Stimulated activated CD8-positive, alpha-beta memory T cell treated with anti-CD3 and anti-CD28 coated beads, Interleukin-12 subunit alpha, Interleukin-12 subunit beta, amount 100 ng/mL, for 4 hours (primary cell): ENCODE results near the gene TAS2R14.

Experiments
- DNase-seq: peaks from one replicate; pipeline ENCODE4 v3.0.0-alpha.2; 2020; ENCODE audit warnings: low read depth

Gene TAS2R14, protein sequence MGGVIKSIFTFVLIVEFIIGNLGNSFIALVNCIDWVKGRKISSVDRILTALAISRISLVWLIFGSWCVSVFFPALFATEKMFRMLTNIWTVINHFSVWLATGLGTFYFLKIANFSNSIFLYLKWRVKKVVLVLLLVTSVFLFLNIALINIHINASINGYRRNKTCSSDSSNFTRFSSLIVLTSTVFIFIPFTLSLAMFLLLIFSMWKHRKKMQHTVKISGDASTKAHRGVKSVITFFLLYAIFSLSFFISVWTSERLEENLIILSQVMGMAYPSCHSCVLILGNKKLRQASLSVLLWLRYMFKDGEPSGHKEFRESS

DNA sequence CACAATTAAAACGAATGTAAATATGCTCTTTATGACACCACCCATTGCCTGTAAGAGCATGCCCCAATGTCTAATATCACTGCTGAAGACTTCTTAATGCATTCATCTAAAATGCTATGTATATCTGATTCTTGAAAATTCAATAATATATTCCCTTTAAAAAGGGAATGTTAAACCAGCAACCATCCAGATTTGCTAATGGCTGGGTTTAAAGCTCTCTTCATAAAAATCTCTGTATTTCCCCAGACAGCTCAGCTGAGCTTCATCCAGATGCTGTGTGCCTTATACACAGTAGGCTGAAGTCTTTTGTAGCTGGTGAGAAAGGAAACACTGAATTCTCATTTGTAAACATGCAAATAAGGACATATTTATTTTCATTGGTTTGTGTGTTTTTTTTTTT lies at the start of gene TAS2R14:
TSS of gene TAS2R14 (minus strand) at position 101 of the 400 bp plus-strand sequence. CDS start at position 45, 56 bp downstream.
- no peak for DNase-seq

DNA sequence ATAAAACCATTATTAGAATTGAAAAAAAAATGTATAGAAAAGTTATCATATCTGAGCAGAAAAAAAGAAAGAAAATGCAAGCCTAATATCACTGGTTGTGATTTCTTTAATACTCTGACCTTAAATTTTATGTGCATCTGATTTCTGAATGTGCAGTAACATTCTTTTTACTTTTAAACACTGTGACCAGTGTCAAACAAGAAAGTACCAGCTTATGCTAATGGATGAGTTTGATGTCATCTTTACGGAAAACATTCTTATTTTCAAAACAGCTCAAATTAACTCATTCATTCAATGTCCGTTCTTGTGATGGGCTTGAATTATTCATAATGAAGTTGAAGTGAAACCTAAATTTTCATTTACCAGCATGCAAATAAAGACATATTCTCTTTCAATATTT lies 47.7 kb upstream of the TAS2R14 start, which contains the start of gene TAS2R50:
TSS of gene TAS2R50 (minus strand) at position 101 of the 400 bp plus-strand sequence. CDS start at position 49, 52 bp downstream.
- DNase-seq: no peak

DNA sequence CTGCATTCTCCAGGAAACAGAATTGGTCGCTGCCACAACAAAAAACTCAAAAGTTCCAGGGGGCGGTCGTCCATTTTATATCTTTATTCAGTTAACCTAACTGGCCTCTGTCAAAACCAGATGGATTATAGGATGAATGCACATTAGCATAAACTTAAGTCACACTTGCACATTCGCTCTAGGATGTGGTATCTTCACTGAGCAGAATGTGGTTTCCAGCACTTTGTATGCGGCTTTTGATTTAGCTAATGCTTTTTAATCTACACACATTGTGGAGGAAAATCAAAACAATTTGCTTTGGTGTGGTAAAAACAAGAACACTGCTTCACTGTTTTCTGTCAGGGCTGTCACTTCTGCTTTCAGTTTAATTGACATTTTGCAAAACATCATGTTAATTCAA lies 43.2 kb upstream of the TAS2R14 start:
- no peak for DNase-seq

DNA sequence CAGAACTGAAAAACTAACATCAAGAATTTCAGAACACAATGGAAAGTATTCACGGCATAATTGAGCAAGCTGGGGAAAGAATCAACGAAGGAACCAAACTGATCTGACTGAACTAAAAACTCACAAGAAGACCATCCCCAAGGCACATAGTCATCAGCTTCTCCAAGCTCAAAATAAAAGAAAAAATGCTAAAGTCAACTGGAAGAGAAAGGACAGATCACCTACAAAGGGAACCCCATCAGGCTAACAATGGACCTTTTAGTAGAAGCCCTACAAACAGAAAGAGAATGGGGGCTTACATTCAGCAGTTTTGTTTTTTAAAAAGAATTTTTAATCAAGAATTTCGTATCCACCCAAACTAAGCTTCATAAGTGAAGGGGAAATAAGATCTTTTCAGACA lies 35.9 kb upstream of the TAS2R14 start:
- DNase-seq: no peak

DNA sequence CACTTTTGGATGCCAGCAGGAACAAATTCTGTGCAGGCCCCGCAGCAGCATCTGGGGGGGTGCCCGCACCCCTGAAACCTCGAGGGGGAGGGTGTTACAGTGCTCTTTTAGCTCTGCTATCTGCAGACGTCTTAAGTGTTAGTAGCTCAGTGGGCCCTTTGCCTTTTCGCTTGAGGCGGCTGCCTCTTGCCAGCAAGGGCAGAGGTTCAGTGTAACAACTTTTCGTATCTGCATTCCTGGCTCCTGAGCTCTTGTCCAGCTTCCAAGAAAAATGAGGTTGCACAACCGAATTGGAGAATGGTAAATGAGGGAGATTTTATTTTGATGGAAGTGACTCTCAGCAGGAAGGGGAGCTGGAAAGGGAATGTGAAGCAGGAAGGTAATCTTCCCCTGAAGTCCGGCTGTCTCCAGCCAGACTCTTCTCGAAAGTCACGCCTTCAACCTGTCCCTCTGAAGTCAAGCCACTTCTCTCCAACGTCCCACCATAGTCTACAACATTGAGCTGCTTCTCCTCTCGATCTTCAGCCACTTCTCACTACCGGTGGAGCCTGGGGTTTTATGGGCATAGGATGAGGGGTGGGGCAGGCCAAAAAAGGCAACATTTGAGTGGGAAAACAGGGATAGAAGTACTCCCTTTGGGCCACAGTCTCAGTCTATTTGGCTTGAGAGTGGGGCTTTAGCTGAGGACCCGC lies 29.8 kb upstream of the TAS2R14 start:
- DNase-seq: no peak

DNA sequence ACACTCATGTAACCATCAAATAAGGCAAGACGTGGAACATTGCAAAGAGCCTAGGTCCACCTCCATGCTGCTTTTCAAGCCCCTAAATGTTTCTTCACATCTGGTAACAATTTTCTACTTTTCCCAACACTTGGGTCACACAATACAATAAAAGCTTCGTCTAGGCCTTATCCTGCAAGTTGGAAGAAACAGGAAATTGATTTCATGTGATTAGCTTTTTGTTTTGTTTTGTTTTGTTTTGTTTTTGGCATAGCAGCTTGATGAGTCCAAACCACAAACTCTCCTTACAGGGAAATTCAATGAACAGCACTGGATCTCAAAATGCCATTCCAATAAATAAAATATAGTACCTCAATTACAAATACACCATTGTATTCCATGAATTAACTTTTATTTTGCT lies 28.3 kb upstream of the TAS2R14 start:
- DNase-seq: no peak

DNA sequence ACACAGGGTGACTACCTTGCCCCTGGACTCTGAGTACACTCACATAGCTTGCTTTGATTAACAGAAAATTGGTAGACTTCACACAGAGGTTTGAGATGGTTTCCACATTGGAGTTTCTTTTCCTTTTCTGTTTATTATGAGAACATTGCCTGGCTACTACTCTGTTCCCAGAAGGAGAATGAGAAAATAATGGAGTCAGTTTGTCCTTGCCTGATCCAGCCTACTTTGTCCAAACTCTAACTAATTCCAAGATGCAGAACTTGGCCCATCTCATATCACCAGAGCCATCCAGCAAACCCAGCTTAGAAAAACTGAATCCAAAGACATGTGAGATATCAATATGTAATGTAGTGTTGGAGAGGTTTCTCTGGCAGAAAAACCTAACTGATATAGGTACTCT lies 27.3 kb upstream of the TAS2R14 start:
- DNase-seq: no peak

DNA sequence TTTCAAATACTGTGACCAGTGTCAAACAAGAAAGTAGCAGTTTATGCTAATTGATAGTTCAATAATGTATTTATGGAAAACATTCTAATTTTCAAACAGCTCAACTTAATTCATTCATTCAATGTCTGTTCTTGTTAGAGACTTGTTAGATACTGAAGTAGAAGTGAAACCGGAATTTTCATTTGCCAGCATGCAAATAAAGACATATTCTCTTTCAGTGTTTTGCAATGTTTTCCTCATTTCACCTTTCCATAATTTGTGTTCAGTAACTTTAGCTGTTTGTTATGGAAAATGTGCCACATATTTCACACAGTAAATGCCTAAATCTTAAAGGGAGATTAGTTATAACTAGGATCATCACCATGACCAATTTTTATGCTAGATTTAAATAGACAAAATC lies 26.4 kb upstream of the TAS2R14 start:
- DNase-seq: no peak

DNA sequence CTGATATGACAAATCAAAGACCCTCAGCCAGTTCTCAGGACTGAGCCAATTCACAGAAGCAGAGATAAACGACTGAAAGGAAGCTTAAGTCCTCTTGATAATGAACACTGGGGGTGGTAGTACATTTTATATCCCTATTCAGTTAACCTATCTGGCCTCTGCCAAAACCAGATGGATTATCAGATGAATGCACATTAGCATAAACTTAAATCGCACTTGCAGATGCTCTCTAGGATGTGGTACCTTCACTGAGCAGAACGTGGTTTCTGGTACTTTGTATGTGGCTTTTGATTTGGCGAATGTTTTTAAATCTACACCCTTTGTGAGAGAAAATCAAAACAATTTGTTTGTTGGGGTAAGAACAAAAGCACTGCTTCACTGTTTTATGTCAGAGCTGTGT lies 21.1 kb upstream of the TAS2R14 start:
- DNase-seq: no peak

DNA sequence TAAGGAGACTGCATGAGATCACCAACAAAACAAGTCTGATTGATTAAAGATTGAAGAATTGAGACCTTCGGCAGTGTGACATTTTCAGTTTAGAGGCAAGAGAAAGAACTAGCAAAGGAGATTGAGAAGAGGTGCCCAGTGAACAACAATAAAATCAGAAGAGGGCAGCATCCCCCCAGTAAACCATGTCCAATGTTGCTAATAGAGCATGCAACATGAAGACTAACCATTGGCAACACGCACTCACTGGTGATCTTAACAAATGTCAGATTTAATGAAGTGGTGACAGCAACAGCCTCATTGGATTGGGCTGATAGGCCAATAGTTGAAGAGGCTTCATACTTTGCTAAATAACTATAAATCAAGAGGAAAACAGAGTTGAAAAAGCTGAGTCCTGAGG lies 20.7 kb upstream of the TAS2R14 start:
- DNase-seq: no peak

DNA sequence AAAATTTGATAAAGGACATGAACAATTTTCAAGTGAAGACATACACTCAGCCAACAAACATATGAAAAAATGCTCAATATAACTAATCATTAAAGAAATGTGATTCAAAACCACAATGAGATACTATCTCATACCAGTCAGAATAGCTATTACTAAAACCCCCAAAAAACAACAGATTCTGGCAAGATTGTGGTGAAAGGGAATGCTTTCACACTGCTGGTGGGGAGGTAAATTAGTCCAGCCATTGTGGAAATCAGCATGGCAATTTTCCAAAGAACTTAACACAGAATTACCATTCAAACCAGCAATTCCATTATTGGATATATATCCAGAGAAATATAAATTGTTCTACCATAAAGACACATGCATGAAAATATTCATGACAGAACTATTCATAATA lies 18.7 kb upstream of the TAS2R14 start:
- DNase-seq: no peak

DNA sequence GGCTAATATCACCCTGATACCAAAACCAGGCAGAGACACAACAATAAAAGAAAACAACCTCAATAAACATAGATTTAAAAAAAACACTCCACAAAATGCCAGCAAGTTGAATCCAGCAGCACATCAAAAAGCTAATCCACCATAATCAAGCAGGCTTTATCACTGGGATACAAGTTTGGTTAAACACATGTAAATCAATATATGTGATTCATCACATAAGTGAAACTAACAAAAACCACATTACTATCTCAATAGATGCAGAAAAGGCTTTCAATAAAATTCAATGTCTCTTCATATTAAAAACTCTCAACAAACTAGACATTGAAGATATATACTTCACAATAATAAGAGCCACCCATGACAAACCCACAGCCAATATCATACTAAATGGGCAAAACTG lies 17.0 kb upstream of the TAS2R14 start:
- no peak for DNase-seq

DNA sequence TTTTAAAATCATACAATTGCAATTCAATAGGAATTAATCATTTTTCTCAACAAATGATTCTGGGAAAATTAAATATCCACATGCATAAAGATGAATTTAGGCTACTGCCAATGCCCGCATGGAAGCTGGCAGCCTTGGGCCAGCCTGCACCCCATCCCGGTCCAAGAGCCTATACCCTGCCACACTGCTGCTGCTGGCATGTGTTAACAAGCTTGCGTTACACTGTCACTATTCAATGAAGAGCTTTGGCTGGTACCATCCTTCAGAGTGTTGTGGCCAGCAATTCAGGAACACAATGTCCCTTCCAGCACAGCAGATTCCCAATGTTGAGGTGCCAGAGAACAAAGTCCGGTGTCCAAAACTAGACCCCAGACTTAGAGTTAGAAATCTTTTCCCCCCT lies 13.6 kb upstream of the TAS2R14 start:
- DNase-seq: no peak

DNA sequence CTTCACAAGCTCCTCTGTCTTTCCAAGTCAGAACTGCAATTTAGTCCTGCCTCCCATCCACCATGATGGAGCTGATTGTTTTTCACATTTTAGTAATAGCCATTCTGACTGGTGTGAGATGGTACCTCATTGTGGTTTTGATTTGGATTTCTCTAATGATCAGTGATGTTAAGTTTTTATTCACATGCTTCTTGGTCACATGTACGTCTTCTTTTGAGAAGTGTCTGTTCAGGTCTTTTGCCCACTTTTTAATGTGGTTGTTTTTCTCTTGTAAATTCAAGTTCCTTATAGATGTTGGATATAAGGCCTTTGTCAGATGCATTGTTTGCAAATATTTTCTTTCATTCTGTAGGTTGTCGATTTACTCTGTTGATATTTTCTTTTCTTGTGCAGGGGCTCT lies 4.1 kb upstream of the TAS2R14 start:
- DNase-seq: no peak

DNA sequence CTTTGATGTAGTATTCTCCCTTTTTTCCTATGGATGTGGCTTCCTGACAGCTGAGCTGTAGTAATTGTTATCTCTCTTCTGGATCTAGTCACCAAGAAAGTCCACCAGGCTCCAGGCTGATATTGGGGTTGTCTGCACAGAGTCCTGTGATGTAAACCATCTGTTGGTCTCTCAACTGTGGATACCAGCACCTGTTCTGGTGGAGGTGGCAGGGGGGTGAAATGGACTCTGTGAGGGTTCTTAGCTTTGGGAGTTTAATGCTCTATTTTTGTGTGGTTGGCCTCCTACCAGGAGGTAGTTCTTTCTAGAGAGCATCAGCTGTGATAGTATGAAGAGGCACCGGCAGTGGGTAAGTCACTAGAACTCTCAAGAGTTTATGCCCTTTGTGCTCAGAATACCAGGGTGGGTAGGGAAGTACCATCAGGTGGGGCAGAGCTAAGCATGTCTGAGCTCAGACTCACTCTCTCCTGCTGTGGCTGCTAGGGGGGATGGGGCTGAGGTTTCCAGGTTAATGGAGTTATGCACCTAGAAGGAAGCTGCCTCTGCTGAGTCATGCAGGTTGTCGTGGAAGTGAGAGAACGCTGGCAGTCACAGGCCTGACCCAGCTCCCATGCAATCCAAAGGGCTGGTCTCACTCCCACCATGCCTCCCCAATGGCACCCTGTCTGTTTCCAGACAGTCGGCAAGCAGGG lies 3.0 kb upstream of the TAS2R14 start:
- no peak for DNase-seq

DNA sequence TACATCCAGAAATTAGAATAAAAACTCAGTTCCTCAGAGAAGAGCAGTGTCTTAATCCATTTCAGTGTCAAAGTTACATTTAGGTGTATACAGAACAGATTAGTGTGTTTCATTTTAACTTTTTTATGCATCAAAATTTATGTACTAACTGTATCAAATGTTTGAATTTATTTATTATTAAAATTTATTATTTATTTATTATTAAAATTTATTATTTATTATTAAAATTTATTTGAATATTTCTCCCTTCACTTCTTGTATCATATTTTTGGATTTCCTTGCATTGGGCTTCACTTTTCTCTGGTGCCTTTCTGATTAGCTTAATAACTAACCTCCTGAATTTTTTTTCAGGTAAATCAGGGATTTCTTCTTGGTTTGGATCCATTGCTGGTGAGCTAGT lies 2.3 kb upstream of the TAS2R14 start:
- no peak for DNase-seq

DNA sequence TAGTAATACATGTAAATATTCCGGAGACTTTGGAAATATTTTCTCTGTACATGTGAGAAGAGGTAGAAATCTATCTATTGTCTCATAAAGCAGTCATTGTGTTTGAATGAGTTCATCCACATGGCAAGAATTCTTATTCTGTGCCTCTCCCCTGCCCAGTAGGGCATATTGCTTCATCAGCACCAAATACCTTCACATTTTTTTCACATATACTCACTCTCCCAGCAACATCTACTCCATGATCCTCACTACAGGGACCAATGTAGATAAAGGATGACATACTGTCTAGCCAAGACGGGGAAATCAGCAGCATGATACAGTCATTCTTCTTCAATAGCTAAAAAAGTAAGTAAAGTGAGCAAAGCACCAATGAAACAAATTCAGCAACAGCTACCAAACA lies 1.3 kb upstream of the TAS2R14 start:
- DNase-seq: no peak

DNA sequence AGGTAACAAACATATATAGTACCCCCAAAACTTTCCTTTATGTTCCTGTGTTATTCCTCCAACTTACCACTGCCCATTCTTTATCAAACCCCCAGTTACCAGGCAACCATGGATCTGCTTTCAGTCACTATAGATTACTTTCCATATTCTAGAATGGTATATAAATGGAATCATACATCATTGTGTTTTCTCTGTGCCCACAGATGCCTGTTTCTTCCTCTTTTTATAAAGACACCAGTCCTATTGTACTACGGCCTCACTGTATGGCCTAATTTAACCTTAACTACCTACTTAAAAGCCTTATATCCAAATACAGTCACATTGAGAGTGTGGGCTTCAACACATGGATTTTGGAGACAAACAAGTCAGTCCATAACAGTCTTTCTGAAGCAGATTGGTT lies 2.6 kb downstream of the TAS2R14 start:
- DNase-seq: no peak

DNA sequence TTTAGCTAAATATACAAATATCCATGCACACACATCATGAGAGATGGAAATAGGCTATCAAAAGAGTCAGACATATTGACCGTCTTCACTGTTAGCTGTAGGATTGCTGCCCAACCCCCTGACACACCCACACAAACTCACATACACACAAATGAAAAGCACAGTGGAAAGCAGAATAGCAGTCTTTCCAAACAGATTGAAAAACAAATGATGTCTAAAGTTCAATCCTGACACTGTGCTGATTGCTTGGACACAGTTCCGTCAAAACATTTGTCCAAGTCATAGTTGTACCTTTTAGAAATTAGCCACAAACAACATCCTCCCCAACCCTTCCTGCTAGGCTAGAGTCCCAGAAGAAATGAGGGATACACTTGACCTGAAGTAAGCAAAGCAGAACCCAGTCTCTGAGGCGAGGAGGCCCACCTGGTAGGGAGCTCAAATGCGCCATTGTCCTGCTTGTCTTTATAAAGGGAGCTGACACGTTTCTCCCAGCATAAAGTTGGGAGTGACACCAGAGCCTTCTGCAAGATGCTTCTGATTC lies 10.2 kb downstream of the TAS2R14 start, which contains the start of gene PRH2:
TSS of gene PRH2 (plus strand) at position 491 of the 541 bp plus-strand sequence. CDS start at position 529, 38 bp downstream.
- no peak for DNase-seq

DNA sequence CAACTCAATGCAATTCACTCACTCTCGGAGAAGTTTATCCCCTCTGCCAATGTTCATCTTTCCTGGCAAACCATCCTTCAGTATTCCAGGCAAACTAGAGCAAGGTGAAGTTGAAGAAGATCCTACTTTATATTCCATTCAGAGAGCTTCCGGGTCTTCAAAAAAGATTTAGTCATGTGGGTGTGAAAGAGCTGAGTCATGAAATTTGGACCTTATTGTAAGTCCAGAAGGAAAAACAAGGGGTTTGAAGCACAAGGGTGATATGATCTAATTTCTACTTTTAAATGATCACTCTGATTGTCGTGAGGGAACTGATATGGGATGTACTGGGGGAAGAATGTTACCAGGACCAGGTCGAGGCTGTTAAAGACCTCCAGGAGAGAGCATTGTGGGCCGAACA lies 12.8 kb downstream of the TAS2R14 start:
- DNase-seq: no peak

DNA sequence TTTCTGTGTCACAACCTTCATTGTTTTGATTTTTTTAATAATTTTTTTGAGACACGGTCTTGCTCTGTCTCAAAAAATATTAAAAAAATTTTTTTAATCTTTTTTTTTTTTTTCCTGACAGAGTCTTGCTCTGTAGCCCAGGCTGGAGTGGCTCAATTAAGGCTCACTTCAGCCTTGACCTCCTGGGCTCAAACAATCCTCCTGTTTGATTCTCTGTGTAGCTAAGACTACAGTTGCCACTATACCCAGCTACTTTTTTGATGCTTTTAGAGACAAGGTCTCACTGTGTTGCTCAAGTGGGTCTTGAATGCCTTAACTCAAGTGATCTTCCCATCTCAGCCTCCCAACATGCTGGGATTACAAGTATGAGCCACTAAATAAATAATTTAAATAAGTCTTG lies 19.3 kb downstream of the TAS2R14 start:
- DNase-seq: no peak

DNA sequence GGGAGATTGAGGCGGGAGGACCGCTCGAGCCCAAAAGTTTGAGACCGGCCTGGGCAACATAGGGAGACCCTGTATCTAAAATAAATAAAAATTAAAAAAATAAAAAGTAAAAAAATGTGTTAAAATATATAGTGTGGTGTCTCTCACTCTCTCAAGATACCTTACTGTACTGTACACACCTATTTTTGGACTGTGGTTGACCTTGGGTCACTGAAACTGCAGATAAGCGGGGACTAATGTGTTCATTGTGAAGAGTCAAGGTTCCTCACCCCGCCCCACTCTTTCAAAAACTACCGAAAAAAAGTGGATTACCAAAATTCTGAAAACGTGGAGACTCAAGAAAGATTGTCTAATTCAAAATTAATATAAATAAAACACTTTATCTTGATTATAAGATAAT lies 28.7 kb downstream of the TAS2R14 start:
- no peak for DNase-seq

DNA sequence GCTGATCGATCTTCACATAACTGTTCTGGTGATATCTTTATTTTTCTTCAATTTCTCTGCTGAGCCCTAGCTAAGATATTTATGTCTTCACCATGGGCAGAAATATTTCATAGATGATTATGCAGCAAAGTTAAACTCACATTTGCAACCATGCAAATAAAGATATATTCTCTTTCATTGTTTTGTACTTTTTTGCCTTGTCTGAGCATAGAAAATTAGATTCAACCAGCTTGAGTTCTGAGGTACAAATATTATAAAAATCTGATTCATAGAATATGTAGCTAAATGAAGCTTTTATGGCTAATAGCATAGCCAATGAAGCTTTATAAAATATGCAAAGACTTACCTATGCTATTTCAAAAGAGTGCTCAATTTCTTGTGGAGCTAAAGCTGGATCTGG lies 29.6 kb downstream of the TAS2R14 start, which contains the start of gene TAS2R13:
TSS of gene TAS2R13 (minus strand) at position 101 of the 400 bp plus-strand sequence. CDS start 264 bp downstream, outside the sequence.
- DNase-seq: no peak
